Activated gamma-delta T cell treated with Interleukin-2 at 50 U/mL for 16 hours (primary cell): Measurements from ENCODE around the gene SSBP3.

Experiments
- DNase-seq: peaks from one replicate; pipeline ENCODE4 v3.0.0-alpha.2; 2020

SSBP3 gene

GRCh38 chr1:54371038-54371941 lies 34.9 kb downstream of the SSBP3 start:
- DNase-seq: no peak

DNA sequence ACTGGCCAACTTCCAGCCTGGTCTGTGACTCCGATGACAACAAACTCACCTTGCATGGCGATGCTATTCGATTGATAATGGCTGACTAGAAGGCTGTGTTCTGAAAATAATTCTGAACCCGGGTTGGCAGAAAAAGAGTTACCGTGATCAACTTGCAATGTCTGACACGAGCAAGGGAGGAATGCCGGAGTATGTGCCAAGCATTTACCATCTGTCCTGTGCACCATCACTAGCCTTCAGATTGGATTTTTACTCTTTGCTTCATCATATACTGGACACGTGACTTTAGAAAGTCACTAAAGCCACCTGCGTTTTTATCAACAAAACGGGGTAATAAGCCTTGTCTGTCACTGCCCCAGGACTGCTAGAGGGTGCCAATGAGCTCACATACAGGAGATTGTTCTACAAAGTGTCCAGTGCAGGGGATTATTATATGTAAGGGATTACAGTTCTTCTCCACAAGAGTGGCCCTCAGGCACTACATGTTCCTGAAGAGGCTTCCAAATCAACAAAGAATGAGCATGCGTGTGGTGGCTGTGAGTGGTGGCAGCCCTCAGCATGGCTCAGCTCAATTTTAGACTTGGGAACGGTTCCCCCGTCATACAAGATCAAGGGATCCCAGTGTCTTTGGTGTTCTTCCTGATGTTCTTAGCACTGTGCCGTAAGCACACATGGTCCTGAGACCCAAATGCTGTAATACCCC lies 35.8 kb downstream of the SSBP3 start:
- DNase-seq: no peak

GRCh38 chr1:54367613-54368012 lies 38.6 kb downstream of the SSBP3 start:
- no peak for DNase-seq

GRCh38 chr1:54365847-54366246 lies 40.3 kb downstream of the SSBP3 start:
- DNase-seq: no peak

- no peak for DNase-seq
These were observed 40.8 kb downstream of the SSBP3 start for GRCh38 chr1:54365398-54365797.

GRCh38 chr1:54364995-54365394 lies 41.2 kb downstream of the SSBP3 start:
- DNase-seq: no peak

GRCh38 chr1:54364582-54364981 lies 41.6 kb downstream of the SSBP3 start:
- no peak for DNase-seq

GRCh38 chr1:54363925-54364324 lies 42.3 kb downstream of the SSBP3 start:
- DNase-seq: no peak

- DNase-seq: no peak
These were observed 43.3 kb downstream of the SSBP3 start for GRCh38 chr1:54362881-54363340.

GRCh38 chr1:54361342-54361741 lies 44.9 kb downstream of the SSBP3 start:
- DNase-seq: no peak

- no peak for DNase-seq
These were observed 45.8 kb downstream of the SSBP3 start for GRCh38 chr1:54360165-54361005.

- no peak for DNase-seq
These were observed 46.6 kb downstream of the SSBP3 start for GRCh38 chr1:54359393-54360162.

DNA sequence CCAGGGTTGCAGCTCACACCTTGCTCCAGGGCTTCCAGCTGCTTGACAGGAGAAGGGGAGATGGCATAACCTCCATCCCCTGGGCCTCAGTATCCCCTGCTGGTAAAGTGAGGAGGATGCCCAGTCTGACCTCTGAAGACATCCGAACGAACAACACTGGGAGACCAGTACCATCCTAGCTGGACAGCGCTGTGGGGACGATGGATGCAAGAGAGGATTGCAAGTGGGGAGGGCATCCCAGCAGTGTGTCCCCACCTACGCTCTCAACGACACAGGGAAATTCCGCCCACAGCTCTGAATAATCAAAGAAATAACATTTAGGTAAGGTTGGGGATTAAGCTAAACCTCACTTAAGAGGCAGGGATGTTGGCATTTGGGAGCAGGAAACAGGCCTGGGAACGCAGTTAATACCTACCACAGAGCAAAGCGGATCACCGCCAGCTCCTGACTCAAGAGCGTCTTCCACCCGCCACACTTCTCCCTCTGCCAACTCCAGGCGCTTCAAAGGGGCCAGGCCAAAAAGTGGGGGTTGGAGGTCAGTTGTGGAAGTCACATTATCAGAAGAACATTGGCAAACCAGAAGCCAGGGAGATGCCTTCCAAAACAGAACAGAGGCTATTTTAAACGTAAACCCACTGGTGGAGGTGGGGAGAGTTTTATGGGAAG lies 47.6 kb downstream of the SSBP3 start:
- DNase-seq: no peak

GRCh38 chr1:54357967-54358366 lies 48.2 kb downstream of the SSBP3 start:
- no peak for DNase-seq

DNA sequence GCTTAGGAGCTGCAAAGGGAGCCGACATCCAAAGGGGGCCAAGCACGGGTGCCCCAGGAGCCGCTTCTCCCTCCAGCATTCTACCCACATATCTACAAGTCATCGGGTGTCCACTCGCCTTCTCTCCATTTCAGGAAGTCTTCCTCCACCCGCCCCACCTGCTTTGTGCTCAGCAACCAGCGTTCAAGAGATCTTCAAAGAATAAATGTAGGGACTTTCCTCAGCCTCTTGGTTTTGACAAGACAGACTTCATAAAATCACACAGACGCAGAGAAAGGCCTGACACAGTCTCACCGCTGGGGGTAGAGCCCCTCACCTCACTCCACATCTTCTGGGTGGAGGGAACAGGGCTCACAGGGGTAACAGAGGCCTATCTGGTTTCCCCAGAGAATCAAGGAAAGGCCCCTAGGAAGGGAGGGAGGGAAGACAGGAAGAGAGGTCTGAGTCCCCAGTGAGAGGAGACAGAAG lies 49.5 kb downstream of the SSBP3 start:
- peak; percentile 17 for DNase-seq

GRCh38 chr1:54355931-54356679 lies 50.1 kb downstream of the SSBP3 start:
- no peak for DNase-seq

DNA sequence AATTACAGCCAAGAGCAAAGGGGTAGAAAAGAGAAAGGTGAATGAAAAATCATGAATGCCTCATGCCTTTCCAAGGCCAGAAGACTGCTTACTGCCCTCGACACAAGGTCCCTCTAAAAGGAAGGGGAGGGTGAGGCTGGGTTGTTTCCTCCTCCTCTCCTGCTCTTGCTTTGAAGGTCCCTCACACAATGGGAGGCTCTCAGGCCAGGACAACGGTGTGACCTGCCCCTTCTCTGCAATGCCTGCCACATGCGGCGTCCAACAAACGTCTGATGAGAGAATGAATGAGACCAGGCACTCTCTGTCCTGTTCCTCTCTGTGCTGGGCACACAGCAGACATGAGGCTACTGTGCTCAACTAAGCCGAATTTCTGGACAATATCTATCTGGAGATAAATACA lies 51.3 kb downstream of the SSBP3 start:
- no peak for DNase-seq

GRCh38 chr1:54353959-54354358 lies 52.2 kb downstream of the SSBP3 start:
- no peak for DNase-seq

DNA sequence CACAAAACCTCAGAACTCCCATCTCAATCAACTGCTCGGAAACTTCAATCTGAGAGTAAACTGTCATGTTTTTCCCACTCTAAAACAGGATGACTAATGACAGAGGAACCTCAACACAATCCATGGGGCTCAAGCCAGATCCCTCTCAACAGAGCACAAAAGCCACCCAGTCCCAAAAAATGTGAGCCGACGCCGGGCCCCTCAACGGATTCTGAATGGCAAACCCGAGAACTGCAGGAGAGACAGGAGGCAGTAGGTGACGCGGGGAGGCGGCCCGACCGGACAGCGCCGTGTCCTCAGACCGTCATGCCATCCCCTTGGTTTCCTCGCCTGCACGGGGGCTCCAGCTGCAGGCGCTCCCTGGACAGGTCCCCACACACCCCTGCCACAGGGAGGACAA lies 53.4 kb downstream of the SSBP3 start:
- no peak for DNase-seq

DNA sequence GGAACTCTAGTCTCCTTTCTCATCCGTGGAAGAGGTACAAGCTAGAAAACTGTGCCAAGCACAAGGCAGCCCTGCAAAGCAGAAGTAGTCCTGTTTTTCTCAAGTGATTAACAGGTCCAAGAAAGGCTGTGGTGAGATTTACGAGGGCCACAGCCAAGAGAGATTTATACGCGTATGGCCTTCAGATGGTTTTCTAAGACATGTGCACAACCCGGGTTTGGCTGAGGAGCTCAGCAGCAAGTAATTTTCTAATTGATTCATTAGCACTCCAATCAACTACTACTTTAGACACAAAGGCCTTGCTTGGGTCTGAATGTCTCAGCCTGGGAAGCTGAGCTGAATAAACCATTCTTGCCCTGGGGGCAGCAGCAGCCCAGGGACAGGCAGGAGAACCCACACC lies 55.8 kb downstream of the SSBP3 start:
- no peak for DNase-seq

DNA sequence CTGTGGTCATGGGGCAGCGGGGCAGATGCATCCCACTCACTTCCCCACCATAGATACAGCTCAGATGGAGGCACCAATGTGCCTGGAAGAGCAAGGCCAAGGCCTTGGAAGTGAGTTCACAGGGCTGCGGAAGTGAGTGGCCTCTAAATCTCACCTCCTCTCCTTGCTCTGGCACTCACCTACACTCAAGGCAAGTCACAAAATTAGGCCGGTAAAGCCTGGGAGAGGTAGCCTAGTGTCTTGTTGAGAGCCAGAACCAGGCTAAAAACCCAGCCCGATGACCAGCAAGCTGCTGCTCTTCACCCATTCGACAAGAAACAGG lies 57.5 kb downstream of the SSBP3 start:
- DNase-seq: no peak
